GM21423 (cell line): Measurements from ENCODE around the gene B4GALNT4.
"Not testable (repeated sequence)": the region's sequence is repeated elsewhere in the genome, so short reads cannot be mapped to it uniquely, and the experiment has no call there.

Experiments
- ATAC-seq: cut with Tn5 transposase; IDR thresholded peaks from one replicate; pipeline ENCODE4 v1.9.1; 2021; ENCODE audit warnings: mild to moderate bottlenecking, moderate library complexity; ENCODE audit not compliant: unreplicated experiment

Gene B4GALNT4

GRCh38 chr11:358129-358800 is 11.0 kb upstream of the B4GALNT4 start:
- no peak for ATAC-seq

DNA sequence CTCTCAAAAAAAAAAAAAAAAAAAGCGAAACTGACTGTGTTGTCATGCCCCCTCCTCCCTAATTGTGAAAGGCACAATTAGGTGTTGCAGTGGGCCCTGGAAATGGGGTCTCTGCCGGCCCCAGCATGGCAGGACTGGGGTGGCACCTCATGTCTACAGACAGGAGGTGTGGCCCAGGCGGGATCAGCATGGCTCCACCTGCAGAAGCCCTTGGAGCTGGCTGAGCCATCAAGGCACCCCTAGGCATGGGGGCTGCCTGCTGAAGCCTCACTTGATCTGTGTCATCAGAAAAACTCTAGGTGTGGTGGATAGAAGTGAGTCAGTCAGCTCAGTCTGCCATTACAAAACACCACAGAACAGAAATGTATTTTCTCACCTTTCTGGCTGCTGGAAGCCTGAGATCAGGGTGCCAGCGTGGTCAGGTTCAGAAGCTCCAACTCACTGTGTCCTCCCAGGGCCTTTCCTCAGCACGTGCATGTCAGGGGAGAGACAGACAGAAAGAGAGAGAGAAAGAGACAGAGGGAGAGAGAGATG is 10.1 kb upstream of the B4GALNT4 start:
- ATAC-seq: no peak

DNA sequence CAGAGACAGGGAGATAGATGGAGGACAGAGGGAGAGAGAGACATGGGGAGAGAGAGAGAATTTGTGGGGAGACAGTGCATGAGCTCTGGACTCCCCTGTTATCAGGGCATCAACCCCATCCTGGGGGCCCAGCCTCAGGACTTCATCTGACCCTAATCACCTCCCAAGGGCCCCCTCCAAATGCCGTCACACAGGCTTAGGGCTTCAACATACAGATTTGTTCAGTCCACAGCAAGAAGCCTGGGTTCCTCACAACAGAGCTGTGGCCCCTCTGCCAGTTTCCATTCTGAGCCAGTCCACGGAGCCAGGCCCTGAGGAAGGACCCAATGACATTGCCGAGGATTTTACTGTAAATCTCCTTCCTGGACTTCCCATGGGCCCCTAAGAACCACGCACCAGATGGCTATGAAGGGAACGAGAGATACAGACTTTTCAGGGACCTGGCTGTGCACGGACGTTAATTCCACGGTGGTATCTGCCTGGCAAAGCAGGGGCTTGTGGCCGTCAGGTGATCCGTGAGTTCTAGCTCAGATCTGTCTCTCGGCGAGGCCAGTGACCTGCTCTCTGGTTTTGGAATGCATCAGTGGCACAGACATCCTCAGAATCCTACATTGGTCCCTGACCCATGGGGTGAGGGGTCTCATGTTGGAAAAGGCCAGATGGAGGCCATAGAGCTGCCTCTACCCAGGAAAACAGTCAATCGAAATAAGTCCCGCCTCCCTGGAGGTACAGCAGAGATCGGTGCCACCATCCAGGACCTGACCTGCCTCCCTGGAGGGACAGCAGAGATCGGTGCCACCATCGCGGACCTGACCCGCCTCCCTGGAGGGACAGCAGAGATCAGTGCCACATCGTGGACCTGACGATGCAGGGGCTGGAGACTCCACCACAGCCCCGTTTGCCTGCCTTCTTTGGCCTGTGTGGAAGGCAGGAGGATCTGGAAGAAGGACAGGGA is 8.7 kb upstream of the B4GALNT4 start:
- no peak for ATAC-seq

DNA sequence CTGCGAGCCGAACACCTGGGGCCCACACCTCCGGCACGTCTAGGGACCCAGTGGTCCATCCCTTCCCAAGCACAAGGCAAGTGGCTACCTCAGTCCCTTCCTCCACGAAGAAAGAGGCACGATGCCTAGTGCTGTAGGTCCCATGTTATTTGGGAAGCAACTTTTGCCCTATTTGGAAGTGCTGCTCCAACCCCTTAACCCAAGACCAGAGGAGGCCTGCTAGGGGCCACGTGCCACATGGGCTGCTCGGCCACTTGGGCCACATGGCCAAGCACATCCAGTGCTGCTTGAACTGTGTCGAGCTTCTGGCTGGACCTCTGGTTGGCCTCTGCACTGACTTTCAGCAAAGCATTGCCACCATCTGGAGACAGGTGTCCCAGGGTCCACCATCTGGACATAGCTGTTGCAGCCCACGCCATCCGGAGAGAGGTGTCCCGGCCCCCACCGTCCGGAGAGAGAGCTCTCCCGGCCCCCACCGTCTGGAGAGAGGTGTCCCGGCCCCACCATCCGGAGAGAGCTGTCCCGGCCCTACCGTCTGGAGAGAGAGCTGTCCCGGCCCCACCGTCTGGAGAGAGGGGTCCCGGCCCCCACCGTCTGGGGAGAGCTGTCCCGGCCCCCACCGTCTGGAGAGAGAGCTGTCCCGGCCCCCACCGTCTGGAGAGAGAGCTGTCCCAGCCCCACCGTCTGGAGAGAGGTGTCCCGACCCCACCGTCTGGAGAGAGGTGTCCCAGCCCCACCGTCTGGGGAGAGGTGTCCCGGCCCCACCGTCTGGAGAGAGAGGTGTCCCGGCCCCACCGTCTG is 6.5 kb upstream of the B4GALNT4 start:
- no peak for ATAC-seq

DNA sequence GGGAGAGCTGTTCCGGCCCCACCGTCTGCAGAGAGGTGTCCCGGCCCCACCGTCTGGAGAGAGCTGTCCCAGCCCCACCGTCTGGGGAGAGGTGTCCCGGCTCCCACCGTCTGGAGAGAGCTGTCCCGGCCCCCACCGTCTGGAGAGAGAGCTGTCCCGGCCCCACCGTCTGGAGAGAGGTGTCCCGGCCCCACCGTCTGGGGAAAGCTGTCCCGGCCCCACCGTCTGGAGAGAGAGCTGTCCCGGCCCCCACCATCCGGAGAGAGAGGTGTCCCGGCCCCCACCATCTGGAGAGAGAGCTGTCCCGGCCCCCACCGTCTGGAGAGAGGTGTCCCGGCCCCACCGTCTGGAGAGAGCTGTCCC is 5.9 kb upstream of the B4GALNT4 start:
- ATAC-seq: not testable (repeated sequence)

GRCh38 chr11:363948-364761 is 5.1 kb upstream of the B4GALNT4 start:
- no peak for ATAC-seq

- ATAC-seq: no peak
Observed at GRCh38 chr11:364991-365725, 4.1 kb upstream of the B4GALNT4 start.

- no peak for ATAC-seq
Observed at GRCh38 chr11:365831-366230, 3.5 kb upstream of the B4GALNT4 start.

GRCh38 chr11:367956-368413 is 1.3 kb upstream of the B4GALNT4 start:
- no peak for ATAC-seq

GRCh38 chr11:368414-369335 is 624 bp upstream of the B4GALNT4 start:
- ATAC-seq: no peak

- no peak for ATAC-seq
Observed at GRCh38 chr11:370070-370941, 1.0 kb downstream of the B4GALNT4 start.

- no peak for ATAC-seq
Observed at GRCh38 chr11:371051-371450, 1.8 kb downstream of the B4GALNT4 start.

DNA sequence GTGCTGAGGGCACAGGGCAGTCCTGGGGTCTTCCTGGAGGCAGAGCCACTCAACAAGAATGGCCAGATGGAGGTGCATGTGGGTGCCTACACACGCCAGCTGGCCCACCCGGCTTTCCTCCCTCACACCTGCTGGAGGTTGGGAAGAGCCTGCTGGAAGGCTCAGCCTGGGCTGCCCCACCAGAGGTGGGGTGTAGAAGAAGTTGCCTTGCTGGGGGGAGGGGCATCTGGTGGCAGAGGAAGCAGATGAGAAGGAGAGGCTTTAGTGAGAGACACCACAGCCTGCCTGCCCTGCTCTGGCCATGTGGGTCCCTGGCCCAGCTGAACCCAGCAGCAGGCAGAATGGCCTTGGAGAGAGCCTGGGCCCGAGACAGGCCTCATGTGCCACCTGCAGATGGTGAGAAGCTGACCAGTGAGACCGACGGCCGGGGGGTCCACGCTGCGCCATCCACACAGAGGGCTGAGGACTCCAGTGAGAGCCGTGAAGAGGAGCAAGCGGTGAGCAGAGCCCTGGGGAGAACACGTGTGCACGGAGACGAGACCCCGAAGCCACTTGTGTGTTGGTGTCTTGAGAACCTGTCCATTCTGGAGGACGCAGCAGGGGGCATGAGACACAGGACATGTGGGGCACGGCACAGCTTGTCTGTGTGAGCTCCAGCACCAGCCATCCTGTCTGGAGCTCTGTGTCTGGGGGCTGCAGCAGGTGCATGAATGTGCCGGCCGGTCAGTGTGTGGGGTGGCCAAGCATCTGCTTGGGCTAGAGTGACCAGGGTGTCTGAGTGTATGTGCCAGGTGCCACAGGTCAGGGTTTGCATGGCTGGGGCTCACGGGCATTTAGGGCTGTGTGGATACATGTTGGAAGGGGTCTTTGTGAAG is 2.7 kb downstream of the B4GALNT4 start:
- no peak for ATAC-seq

- no peak for ATAC-seq
Observed at GRCh38 chr11:372809-373715, 3.8 kb downstream of the B4GALNT4 start.

DNA sequence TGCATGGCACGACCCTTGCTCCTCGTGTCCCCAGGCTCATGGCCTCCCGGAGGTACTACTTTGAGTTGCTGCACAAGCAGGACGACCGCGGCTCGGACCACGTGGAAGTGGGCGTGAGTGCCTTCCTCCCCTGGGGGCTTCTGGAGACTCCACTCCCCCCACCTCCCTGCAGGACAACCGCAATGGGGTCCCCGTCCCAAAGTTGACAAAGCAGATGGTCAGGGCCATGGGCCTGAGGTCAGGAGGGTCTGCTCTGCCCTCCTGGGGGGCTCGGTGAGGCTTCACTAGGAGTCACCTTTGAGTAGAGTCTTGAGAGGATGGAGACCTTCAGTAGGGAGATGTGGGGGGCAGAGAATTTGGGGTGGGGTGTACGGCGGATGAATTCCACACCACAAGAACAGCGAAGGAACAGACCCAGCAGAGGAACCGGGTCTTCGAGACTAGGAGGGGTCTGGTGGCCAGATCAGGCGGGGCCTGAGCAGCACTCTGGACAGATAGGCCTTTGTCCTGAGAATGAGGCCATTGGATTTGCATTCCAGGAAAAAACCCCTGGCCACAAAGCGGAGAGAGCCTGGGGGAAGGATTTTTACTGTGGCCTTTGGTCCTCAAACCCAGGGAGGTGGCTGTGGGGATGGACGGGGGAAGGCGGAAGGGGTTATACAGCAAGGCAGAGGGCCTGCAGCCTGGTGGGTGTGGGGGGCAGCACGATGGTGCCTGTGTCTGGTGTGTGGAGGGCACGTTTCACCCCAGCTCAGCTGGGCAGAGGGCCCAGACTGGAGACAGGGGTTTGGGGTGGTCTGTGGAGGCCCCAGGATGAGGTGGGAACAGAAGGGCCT is 4.6 kb downstream of the B4GALNT4 start:
- ATAC-seq: no peak
